SU-DHL-6 (cell line): ENCODE data around the gene TBC1D10A.

Experiments used
- H2AFZ ChIP-seq: fragments of 200-600 bp; sonication (generic); 2 replicates; pipeline ENCODE4 v1.6.1; 2014; ENCODE audit warnings: low read depth, mild to moderate bottlenecking, moderate library complexity, mixed read lengths, antibody characterized with exemption, low read length; ENCODE audit not compliant: severe bottlenecking
- H3F3A ChIP-seq: fragments of 200-600 bp; shearing (Covaris generic); 2 replicates; pipeline ENCODE4 v1.6.0; 2016; ENCODE audit warnings: antibody characterized with exemption, mild to moderate bottlenecking; ENCODE audit not compliant: insufficient read depth
- H3K27ac ChIP-seq: fragments of 200-600 bp; sonication (generic); 2 replicates; pipeline ENCODE4 v1.5.1; 2016; ENCODE audit warnings: low read depth, mild to moderate bottlenecking, low read length, moderate library complexity, mixed read lengths
- H3K27me3 ChIP-seq: fragments of 200-600 bp; sonication (generic), shearing (Covaris generic); 2 replicates; pipeline ENCODE4 v1.6.0; 2014; ENCODE audit warnings: mild to moderate bottlenecking, low read length
- H3K36me3 ChIP-seq: fragments of 200-600 bp; sonication (generic); 2 replicates; pipeline ENCODE4 v1.6.1; 2014; ENCODE audit warnings: mild to moderate bottlenecking, low read length, mixed read lengths
- H3K4me2 ChIP-seq: fragments of 300-600, 200-600 bp; shearing (Covaris generic), sonication (generic); 2 replicates; pipeline ENCODE4 v1.6.0; 2014; ENCODE audit warnings: low read length, low read depth, mild to moderate bottlenecking; ENCODE audit not compliant: poor library complexity, severe bottlenecking
- H3K4me3 ChIP-seq: fragments of 200-600 bp; sonication (generic); 2 replicates; pipeline ENCODE4 v1.5.1; 2014; ENCODE audit warnings: antibody characterized with exemption, low read length, mild to moderate bottlenecking, mixed read lengths; ENCODE audit not compliant: insufficient read depth, poor library complexity, severe bottlenecking
- H3K79me2 ChIP-seq: fragments of 200-600 bp; sonication (generic); 2 replicates; pipeline ENCODE4 v1.6.1; 2014; ENCODE audit warnings: mild to moderate bottlenecking, low read length, moderate library complexity; ENCODE audit not compliant: insufficient read depth
- H3K9ac ChIP-seq: fragments of 200-600 bp; sonication (generic); 2 replicates; pipeline ENCODE4 v1.7.0; 2014; ENCODE audit warnings: mild to moderate bottlenecking, low read length
- H3K9me2 ChIP-seq: fragments of 200-600 bp; sonication (generic); replicated peaks from 2 replicates; pipeline ENCODE4 v1.6.1; 2014; ENCODE audit warnings: low read length; ENCODE audit not compliant: insufficient read depth
- H3K9me3 ChIP-seq: fragments of 200-600 bp; sonication (generic); 2 replicates; pipeline ENCODE4 v1.6.1; 2014; ENCODE audit warnings: low read length, mixed read lengths; ENCODE audit not compliant: insufficient read depth
- H4K20me1 ChIP-seq: fragments of 200-600 bp; sonication (generic); 2 replicates; pipeline ENCODE4 v1.6.1; 2014; ENCODE audit warnings: low read depth, mild to moderate bottlenecking, antibody characterized with exemption, low read length, moderate library complexity, mixed read lengths
- CTCF ChIP-seq: fragments of 200-600 bp; sonication (generic); IDR thresholded peaks from one replicate; pipeline ENCODE4 v1.5.1; 2017; ENCODE audit warnings: antibody characterized with exemption, mild to moderate bottlenecking, low read length, moderate library complexity; ENCODE audit not compliant: insufficient read depth, poor library complexity, severe bottlenecking
- EZH2phosphoT487 ChIP-seq: fragments of 200-600 bp; sonication (generic), shearing (Covaris generic); conservative IDR thresholded peaks from 2 replicates; pipeline ENCODE4 v1.6.1; 2018; ENCODE audit warnings: mild to moderate bottlenecking, antibody characterized with exemption, low read length, moderate library complexity, mixed read lengths

Gene TBC1D10A

GRCh38 chr22:30297991-30298701 is 28.6 kb downstream of the TBC1D10A start:
- Histone ChIP-seq H3K9ac (no peak overlapping the region), H3K9me2 (no peaks in the 10 kb centered on the region), H4K20me1 (no peaks in the 10 kb centered on the region), H2AFZ (no peak overlapping the region), H3K9me3 (no peaks in the 10 kb centered on the region), H3K79me2 (no peaks in the 10 kb centered on the region), H3K4me2 (no peak overlapping the region), H3K36me3 (no peaks in the 10 kb centered on the region), H3F3A (no peaks in the 10 kb centered on the region), H3K4me3 (no peak overlapping the region), H3K27ac (no peak overlapping the region), H3K27me3 (no peaks in the 10 kb centered on the region)
- no peak for TF ChIP-seq CTCF
- TF ChIP-seq EZH2phosphoT487 = no peak

- H2AFZ ChIP-seq = no peak overlapping the region
- no peak overlapping the region for H3K4me3 ChIP-seq
- TF ChIP-seq CTCF = no peak
- no peak for TF ChIP-seq EZH2phosphoT487
- no peak overlapping the region for H3K27ac ChIP-seq
- H4K20me1 ChIP-seq = no peaks in the 10 kb centered on the region
- no peak overlapping the region for H3K9ac ChIP-seq
- no peaks in the 10 kb centered on the region for H3F3A ChIP-seq
- no peaks in the 10 kb centered on the region for H3K9me2 ChIP-seq
- no peaks in the 10 kb centered on the region for H3K36me3 ChIP-seq
- no peak overlapping the region for H3K4me2 ChIP-seq
- H3K9me3 ChIP-seq = no peaks in the 10 kb centered on the region
- H3K27me3 ChIP-seq = no peaks in the 10 kb centered on the region
- H3K79me2 ChIP-seq = no peaks in the 10 kb centered on the region
Observed at GRCh38 chr22:30297276-30297990, 29.3 kb downstream of the TBC1D10A start.

- no peaks in the 10 kb centered on the region for H3K27me3 ChIP-seq
- no peaks in the 10 kb centered on the region for H3K36me3 ChIP-seq
- no peak overlapping the region for H3K9ac ChIP-seq
- no peak overlapping the region for H3K4me3 ChIP-seq
- no peak overlapping the region for H3K4me2 ChIP-seq
- no peaks in the 10 kb centered on the region for H3K9me3 ChIP-seq
- no peaks in the 10 kb centered on the region for H3K79me2 ChIP-seq
- H4K20me1 ChIP-seq = no peaks in the 10 kb centered on the region
- no peak for TF ChIP-seq EZH2phosphoT487
- TF ChIP-seq CTCF = no peak
- no peaks in the 10 kb centered on the region for H3F3A ChIP-seq
- no peak overlapping the region for H3K27ac ChIP-seq
- H2AFZ ChIP-seq = no peak overlapping the region
- no peaks in the 10 kb centered on the region for H3K9me2 ChIP-seq
Observed at GRCh38 chr22:30296833-30297232, 29.9 kb downstream of the TBC1D10A start.
